ENCODE data around the gene NKAIN2.

- TF ChIP-seq CTCF (optimal IDR thresholded peaks at IDR 0.05 in 1 of 3, IDR thresholded peaks at IDR 0.05 in 1 of 3, conservative IDR thresholded peaks at IDR 0.05 in 1 of 3; ENCODE audit: extremely low read depth in 1 of 3, insufficient read depth in 2 of 3, low read length in 3 of 3) = no peak
- TF ChIP-seq EZH2 (IDR thresholded peaks at IDR 0.05; ENCODE audit: low read length) = no peak
Observed at GRCh38 chr6:124478906-124479305, 675.2 kb downstream of the NKAIN2 start.
